ENCODE measurements around the gene SOX14.

Gene SOX14

DNA sequence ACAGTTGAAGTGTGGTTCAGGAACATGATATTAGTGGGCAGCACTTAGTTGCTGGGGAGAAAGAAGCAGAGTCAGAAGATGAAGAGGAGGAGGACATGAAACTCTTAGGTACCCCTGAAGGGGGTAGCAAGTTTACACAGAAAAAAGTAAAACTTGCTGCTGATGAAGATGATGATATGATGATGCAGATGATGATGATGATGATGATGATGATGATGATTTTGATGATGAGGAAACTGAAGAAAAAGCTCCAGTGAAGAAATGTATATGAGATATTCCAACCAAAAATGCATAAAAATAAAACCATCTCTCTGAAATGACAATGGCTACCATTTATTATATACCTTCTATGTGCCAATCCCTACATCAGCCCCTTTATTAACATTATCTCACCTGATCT lies 39.9 kb upstream of the SOX14 start:
- H3K27ac ChIP-seq (ENCODE audit: extremely low read depth, low read depth, low read length) = no peak overlapping the region
- no peaks in the 10 kb centered on the region for H3K9me3 ChIP-seq (ENCODE audit: control insufficient read depth, insufficient read depth, low read depth, low read length)
- POLR2A ChIA-PET = no interaction called here
- no peak overlapping the region for H3K4me3 ChIP-seq (ENCODE audit: low read depth, low read length)
- TF ChIP-seq, protein P1, sequence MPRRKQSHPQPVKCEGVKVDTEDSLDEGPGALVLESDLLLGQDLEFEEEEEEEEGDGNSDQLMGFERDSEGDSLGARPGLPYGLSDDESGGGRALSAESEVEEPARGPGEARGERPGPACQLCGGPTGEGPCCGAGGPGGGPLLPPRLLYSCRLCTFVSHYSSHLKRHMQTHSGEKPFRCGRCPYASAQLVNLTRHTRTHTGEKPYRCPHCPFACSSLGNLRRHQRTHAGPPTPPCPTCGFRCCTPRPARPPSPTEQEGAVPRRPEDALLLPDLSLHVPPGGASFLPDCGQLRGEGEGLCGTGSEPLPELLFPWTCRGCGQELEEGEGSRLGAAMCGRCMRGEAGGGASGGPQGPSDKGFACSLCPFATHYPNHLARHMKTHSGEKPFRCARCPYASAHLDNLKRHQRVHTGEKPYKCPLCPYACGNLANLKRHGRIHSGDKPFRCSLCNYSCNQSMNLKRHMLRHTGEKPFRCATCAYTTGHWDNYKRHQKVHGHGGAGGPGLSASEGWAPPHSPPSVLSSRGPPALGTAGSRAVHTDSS (tag by site-specific recombination; IDR thresholded peaks at IDR 0.05) = peak; percentile 78
- TF ChIP-seq KLF17 (tag by site-specific recombination; IDR thresholded peaks at IDR 0.05) = no peak
- H3K4me1 ChIP-seq (ENCODE audit: control insufficient read depth, insufficient read depth, low read length) = no peaks in the 10 kb centered on the region
- no peaks in the 10 kb centered on the region for H3K36me3 ChIP-seq (ENCODE audit: control insufficient read depth in 2 of 2, insufficient read depth in 1 of 2, low read length in 2 of 2)
- CTCF ChIA-PET = no interaction called here

- no peak for TF ChIP-seq GLI4 (tag by site-specific recombination; IDR thresholded peaks at IDR 0.05)
- Histone ChIP-seq H3K4me1 (ENCODE audit: control insufficient read depth, insufficient read depth, low read length) (no peaks in the 10 kb centered on the region), H3K27ac (ENCODE audit: extremely low read depth, low read depth, low read length) (no peak overlapping the region), H3K36me3 (ENCODE audit: control insufficient read depth in 2 of 2, insufficient read depth in 1 of 2, low read length in 2 of 2) (no peaks in the 10 kb centered on the region), H3K4me3 (ENCODE audit: low read depth, low read length) (no peak overlapping the region), H3K9me3 (ENCODE audit: control insufficient read depth, insufficient read depth, low read depth, low read length) (no peaks in the 10 kb centered on the region)
- ChIA-PET CTCF (no interaction called here), POLR2A (no interaction called here)
Measured at GRCh38 chr3:137737208-137737607, 26.9 kb upstream of the SOX14 start.

DNA sequence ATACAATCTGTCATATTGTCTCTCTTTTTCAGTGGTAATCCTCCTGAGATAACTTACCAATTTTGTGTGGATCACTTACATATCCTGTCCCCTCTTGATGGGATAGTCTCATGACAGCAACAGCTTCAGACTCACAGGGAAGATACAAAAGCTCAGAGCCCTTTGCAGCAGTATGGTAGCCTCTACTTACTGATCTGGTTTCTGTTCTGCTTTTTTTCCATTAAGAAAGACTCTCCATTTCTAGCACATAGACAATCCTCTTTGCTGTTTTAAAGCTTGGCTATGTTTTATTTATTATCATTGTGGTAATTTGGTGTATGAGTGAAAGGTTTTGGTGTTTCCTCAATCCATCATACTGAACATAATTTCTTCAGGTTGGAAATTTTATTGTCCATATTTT lies 25.4 kb upstream of the SOX14 start:
- ChIA-PET POLR2A (no interaction called here), CTCF (no interaction called here)
- Histone ChIP-seq H3K4me3 (ENCODE audit: low read depth, low read length) (no peak overlapping the region), H3K9me3 (ENCODE audit: control insufficient read depth, insufficient read depth, low read depth, low read length) (no peaks in the 10 kb centered on the region), H3K4me1 (ENCODE audit: control insufficient read depth, insufficient read depth, low read length) (no peaks in the 10 kb centered on the region), H3K36me3 (ENCODE audit: control insufficient read depth in 2 of 2, insufficient read depth in 1 of 2, low read length in 2 of 2) (no peaks in the 10 kb centered on the region), H3K27ac (ENCODE audit: extremely low read depth, low read depth, low read length) (no peak overlapping the region)
- TF ChIP-seq ZNF335 (tag by site-specific recombination; conservative IDR thresholded peaks at IDR 0.05) (no peak), ZNF174 (tag by site-specific recombination; IDR thresholded peaks at IDR 0.05) (no peak), ZNF266 (tag by site-specific recombination; IDR thresholded peaks at IDR 0.05; ENCODE audit: low read depth) (no peak), ZNF146 (tag by site-specific recombination; IDR thresholded peaks at IDR 0.05) (no peak), ZNF585B (tag by site-specific recombination; IDR thresholded peaks at IDR 0.05) (no peak), PRDM1 (tag by site-specific recombination; IDR thresholded peaks at IDR 0.05) (no peak), ZNF626 (tag by site-specific recombination; IDR thresholded peaks at IDR 0.05) (no peak), ZNF175 (tag by site-specific recombination; IDR thresholded peaks at IDR 0.05) (no peak), ZFP41 (tag by site-specific recombination; IDR thresholded peaks at IDR 0.05; ENCODE audit: borderline replicate concordance) (no peak), CTCF (tag by site-specific recombination; IDR thresholded peaks at IDR 0.05) (no peak), HOXD13 (CRISPR knock-in tag; IDR thresholded peaks at IDR 0.05; ENCODE audit: borderline replicate concordance) (no peak), ZNF239 (tag by site-specific recombination; IDR thresholded peaks at IDR 0.05) (no peak)
- TF ChIP-seq, protein P2, sequence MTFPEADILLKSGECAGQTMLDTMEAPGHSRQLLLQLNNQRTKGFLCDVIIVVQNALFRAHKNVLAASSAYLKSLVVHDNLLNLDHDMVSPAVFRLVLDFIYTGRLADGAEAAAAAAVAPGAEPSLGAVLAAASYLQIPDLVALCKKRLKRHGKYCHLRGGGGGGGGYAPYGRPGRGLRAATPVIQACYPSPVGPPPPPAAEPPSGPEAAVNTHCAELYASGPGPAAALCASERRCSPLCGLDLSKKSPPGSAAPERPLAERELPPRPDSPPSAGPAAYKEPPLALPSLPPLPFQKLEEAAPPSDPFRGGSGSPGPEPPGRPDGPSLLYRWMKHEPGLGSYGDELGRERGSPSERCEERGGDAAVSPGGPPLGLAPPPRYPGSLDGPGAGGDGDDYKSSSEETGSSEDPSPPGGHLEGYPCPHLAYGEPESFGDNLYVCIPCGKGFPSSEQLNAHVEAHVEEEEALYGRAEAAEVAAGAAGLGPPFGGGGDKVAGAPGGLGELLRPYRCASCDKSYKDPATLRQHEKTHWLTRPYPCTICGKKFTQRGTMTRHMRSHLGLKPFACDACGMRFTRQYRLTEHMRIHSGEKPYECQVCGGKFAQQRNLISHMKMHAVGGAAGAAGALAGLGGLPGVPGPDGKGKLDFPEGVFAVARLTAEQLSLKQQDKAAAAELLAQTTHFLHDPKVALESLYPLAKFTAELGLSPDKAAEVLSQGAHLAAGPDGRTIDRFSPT (tag by site-specific recombination; IDR thresholded peaks at IDR 0.05) = no peak

Measured in HEK293 (cell line).